A673 (cell line): Measurements from ENCODE around the gene USP27X. TPM values are rescaled to one million over a fixed set of nuclear protein-coding genes. Genes with fewer than 3 reads are reported as not detected.

Source experiments
- BruUV-seq: library from RNA; stranded (reverse); fragments of 400-500 nt; replicated peaks from 2 replicates; lab custom pipeline; 2021; lab: Mats Ljungman, UMichigan
- CTCF ChIA-PET: fragments of 300-600 bp; sonication (Branson Sonifier 250); formaldehyde crosslinking; loops from one replicate; lab custom pipeline; 2022; ENCODE audit warnings: antibody characterized with exemption; lab: Charles Lee
- POLR2A ChIA-PET: fragments of 300-600 bp; sonication (Branson Sonifier 250); formaldehyde crosslinking; loops from one replicate; lab custom pipeline; 2022; ENCODE audit warnings: antibody characterized with exemption; ENCODE audit not compliant: low non-redundant PET; lab: Charles Lee
- DNase-seq: peaks from one replicate; pipeline ENCODE4 v3.0.0-alpha.2; 2015; ENCODE audit warnings: low spot score
- H3K27ac ChIP-seq: fragments of 200-600 bp; sonication (generic); 2 replicates; pipeline ENCODE4 v1.5.1; 2016; ENCODE audit warnings: mixed run types, low read depth, mild to moderate bottlenecking, mixed read lengths, antibody characterized with exemption, low read length; ENCODE audit not compliant: poor library complexity, severe bottlenecking
- H3K27me3 ChIP-seq: fragments of 200-600 bp; sonication (generic); replicated peaks from 2 replicates; pipeline ENCODE4 v1.6.1; 2017; ENCODE audit warnings: mixed run types, low read depth, mild to moderate bottlenecking, mixed read lengths, antibody characterized with exemption, low read length; ENCODE audit not compliant: insufficient read depth, poor library complexity
- H3K36me3 ChIP-seq: fragments of 200-600 bp; sonication (generic); 2 replicates; pipeline ENCODE4 v1.6.1; 2016; ENCODE audit warnings: mixed run types, mild to moderate bottlenecking, mixed read lengths, antibody characterized with exemption, low read length; ENCODE audit not compliant: insufficient read depth, poor library complexity, severe bottlenecking
- H3K4me1 ChIP-seq: fragments of 200-600 bp; sonication (generic); 2 replicates; pipeline ENCODE4 v1.6.1; 2017; ENCODE audit warnings: mixed run types, mild to moderate bottlenecking, mixed read lengths, antibody characterized with exemption, low read length; ENCODE audit not compliant: insufficient read depth, poor library complexity, severe bottlenecking
- H3K4me3 ChIP-seq: fragments of 200-600 bp; sonication (generic); 2 replicates; pipeline ENCODE4 v1.5.1; 2016; ENCODE audit warnings: low read depth, mixed run types, mild to moderate bottlenecking, mixed read lengths, low read length; ENCODE audit not compliant: poor library complexity, severe bottlenecking
- H3K9me3 ChIP-seq: fragments of 200-600 bp; sonication (generic); 2 replicates; pipeline ENCODE4 v1.6.1; 2016; ENCODE audit warnings: mixed run types, low read depth, mild to moderate bottlenecking, mixed read lengths, antibody characterized with exemption, low read length; ENCODE audit not compliant: poor library complexity, severe bottlenecking
- EZH2 ChIP-seq: fragments of 200-600 bp; sonication (generic); IDR thresholded peaks from 2 replicates; pipeline ENCODE4 v1.6.1; 2017; ENCODE audit warnings: borderline replicate concordance, low read depth, mild to moderate bottlenecking, mixed read lengths, antibody characterized with exemption, low read length; ENCODE audit not compliant: poor library complexity, severe bottlenecking
- intact Hi-C: fragments of 100-400 bp; cut with micrococcal nuclease; formaldehyde crosslinking; loops from one replicate; pipeline ENCODE4 v1.10.0; 2022; ENCODE audit not compliant: unreplicated experiment
- total RNA-seq: library from RNA; stranded (reverse); gene quantifications from 2 replicates; pipeline ENCODE4 v1.2.3, GENCODE V29; 2021
- TF ChIP-seq, protein P1 (sequence below): fragments of 300-800, 200-600 bp; sonication (generic); conservative IDR thresholded peaks from 2 replicates; pipeline ENCODE4 v1.5.1; 2017; ENCODE audit warnings: low read depth, mild to moderate bottlenecking, antibody characterized with exemption, low read length, moderate library complexity, mixed read lengths

The USP27X gene
- total RNA-seq, 1 experiment from 2014 or later, result 6.7 TPM

DNA sequence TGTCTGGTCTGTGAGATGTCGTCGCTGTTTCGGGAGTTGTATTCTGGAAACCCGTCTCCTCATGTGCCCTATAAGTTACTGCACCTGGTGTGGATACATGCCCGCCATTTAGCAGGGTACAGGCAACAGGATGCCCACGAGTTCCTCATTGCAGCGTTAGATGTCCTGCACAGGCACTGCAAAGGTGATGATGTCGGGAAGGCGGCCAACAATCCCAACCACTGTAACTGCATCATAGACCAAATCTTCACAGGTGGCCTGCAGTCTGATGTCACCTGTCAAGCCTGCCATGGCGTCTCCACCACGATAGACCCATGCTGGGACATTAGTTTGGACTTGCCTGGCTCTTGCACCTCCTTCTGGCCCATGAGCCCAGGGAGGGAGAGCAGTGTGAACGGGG lies 1.4 kb downstream of the USP27X start:
- TF ChIP-seq, protein P1, sequence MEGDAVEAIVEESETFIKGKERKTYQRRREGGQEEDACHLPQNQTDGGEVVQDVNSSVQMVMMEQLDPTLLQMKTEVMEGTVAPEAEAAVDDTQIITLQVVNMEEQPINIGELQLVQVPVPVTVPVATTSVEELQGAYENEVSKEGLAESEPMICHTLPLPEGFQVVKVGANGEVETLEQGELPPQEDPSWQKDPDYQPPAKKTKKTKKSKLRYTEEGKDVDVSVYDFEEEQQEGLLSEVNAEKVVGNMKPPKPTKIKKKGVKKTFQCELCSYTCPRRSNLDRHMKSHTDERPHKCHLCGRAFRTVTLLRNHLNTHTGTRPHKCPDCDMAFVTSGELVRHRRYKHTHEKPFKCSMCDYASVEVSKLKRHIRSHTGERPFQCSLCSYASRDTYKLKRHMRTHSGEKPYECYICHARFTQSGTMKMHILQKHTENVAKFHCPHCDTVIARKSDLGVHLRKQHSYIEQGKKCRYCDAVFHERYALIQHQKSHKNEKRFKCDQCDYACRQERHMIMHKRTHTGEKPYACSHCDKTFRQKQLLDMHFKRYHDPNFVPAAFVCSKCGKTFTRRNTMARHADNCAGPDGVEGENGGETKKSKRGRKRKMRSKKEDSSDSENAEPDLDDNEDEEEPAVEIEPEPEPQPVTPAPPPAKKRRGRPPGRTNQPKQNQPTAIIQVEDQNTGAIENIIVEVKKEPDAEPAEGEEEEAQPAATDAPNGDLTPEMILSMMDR, result no peak
- TF ChIP-seq EZH2, result no peak
- Histone ChIP-seq H3K36me3 (no peaks in the 10 kb centered on the region), H3K4me1 (no peaks in the 10 kb centered on the region), H3K27ac (no peak overlapping the region), H3K9me3 (no peaks in the 10 kb centered on the region), H3K4me3 (peak overlapping the region; percentile 46), H3K27me3 (no peaks in the 10 kb centered on the region)
- POLR2A ChIA-PET, result no interaction called here
- no TSS peak for BruUV-seq
- CTCF ChIA-PET, result no interaction called here
- no peak for DNase-seq
- intact Hi-C loops, result loop anchor here (5.0 kb wide), 1 partner anchor 37 kb away; no protein-coding TSS in a partner anchor

DNA sequence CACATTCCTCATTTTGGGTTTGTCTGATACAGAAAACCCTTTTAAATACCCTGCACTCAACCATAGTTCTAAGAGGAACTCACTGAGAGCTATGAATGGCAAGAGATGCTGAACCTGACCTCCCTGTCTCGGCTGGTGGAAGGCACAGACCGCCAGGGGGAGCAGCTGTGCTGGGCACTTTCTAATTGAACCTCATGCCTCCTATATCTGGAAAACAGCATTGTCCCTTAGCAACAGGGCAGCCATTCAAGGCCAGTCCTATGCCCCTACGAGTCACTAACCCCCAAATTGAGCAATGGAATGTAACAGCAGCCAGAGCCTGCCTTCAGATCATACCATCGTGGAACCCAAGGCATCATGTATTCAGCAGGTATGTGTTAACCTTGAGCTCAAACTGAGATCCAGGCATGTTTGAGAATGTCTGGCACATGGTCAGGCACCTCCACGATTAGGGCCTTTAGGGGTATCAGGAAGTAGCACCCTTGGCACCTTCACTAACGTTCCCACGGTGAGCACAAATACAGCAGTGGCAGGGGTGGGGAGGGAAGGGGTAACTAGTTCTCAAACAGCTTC lies 5.1 kb downstream of the USP27X start:
- Histone ChIP-seq H3K4me1 (no peaks in the 10 kb centered on the region), H3K27me3 (no peaks in the 10 kb centered on the region), H3K27ac (no peak overlapping the region), H3K4me3 (no peak overlapping the region), H3K9me3 (no peaks in the 10 kb centered on the region), H3K36me3 (no peaks in the 10 kb centered on the region)
- no TSS peak for BruUV-seq
- CTCF ChIA-PET, result interaction anchor here (0.7 to 1.3 kb wide), 2 partner anchors 35 to 296 kb away, joined by 4 to 10 read pairs; no protein-coding TSS in a partner anchor
- intact Hi-C loops, result loop anchor here (5.0 kb wide), 1 partner anchor 33 kb away; no protein-coding TSS in a partner anchor
- no peak for TF ChIP-seq EZH2
- TF ChIP-seq, protein P1, result peak; percentile 93
- POLR2A ChIA-PET, result no interaction called here
- peak; percentile 74 for DNase-seq

DNA sequence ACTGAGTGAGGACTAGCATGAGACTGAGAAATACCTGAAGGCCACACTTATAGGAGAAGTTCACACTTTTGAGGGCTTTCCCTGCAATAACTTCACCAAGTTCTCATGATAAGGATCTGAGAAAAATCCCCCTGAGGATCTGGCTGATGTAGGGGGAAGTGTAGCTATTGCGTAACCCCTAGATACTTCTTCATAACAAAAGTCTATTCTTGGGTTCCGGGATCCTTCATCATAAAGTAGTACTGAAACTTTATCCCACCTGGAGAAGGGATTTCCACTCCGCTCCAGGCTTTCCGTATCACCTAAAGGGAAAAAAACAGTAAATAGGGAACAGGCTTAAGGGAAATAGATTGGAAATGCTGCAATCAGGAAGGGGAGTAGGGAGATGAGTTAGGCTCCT lies 13.3 kb downstream of the USP27X start:
- no peak overlapping the region for H3K27ac ChIP-seq
- peaks cover 4% of the 10 kb centered on the region for H3K9me3 ChIP-seq
- H3K27me3 ChIP-seq, result no peaks in the 10 kb centered on the region
- H3K4me3 ChIP-seq, result no peak overlapping the region
- POLR2A ChIA-PET, result no interaction called here
- H3K4me1 ChIP-seq, result no peaks in the 10 kb centered on the region
- peak; percentile 10 for DNase-seq
- no peak for TF ChIP-seq EZH2
- TF ChIP-seq, protein P1, result no peak
- no TSS peak for BruUV-seq
- intact Hi-C loops, result no loop called here
- H3K36me3 ChIP-seq, result no peaks in the 10 kb centered on the region
- CTCF ChIA-PET, result no interaction called here
